GM21528 (cell line): ENCODE data around the gene PRPF38A.

Source experiments
- ATAC-seq: cut with Tn5 transposase; IDR thresholded peaks from one replicate; pipeline ENCODE4 v1.9.1; 2021; ENCODE audit warnings: mild to moderate bottlenecking, moderate library complexity; ENCODE audit not compliant: unreplicated experiment, low FRiP score

PRPF38A gene

GRCh38 chr1:52399629-52400028 is 4.8 kb upstream of the PRPF38A start:
- no peak for ATAC-seq

- no peak for ATAC-seq
These were observed 4.3 kb upstream of the PRPF38A start for GRCh38 chr1:52400131-52400530.

GRCh38 chr1:52402860-52403240 is 1.6 kb upstream of the PRPF38A start:
- no peak for ATAC-seq

GRCh38 chr1:52403566-52404115 is 761 bp upstream of the PRPF38A start:
- ATAC-seq, result peak; percentile 30

GRCh38 chr1:52404975-52405338 is 555 bp downstream of the PRPF38A start:
- ATAC-seq, result peak; percentile 3

- ATAC-seq, result no peak
These were observed 9.1 kb downstream of the PRPF38A start for GRCh38 chr1:52413410-52413989.

GRCh38 chr1:52414942-52415341 is 10.5 kb downstream of the PRPF38A start:
- ATAC-seq, result no peak

- no peak for ATAC-seq
These were observed 12.4 kb downstream of the PRPF38A start for GRCh38 chr1:52416811-52417210.

GRCh38 chr1:52420713-52421112 is 16.3 kb downstream of the PRPF38A start:
- no peak for ATAC-seq

GRCh38 chr1:52423055-52423454 is 18.7 kb downstream of the PRPF38A start:
- ATAC-seq, result no peak

GRCh38 chr1:52423771-52424170 is 19.4 kb downstream of the PRPF38A start:
- no peak for ATAC-seq

- no peak for ATAC-seq
These were observed 19.8 kb downstream of the PRPF38A start for GRCh38 chr1:52424231-52424636.

GRCh38 chr1:52424813-52425212 is 20.4 kb downstream of the PRPF38A start:
- no peak for ATAC-seq

- ATAC-seq, result no peak
These were observed 22.0 kb downstream of the PRPF38A start for GRCh38 chr1:52426371-52426770.

- ATAC-seq, result no peak
These were observed 22.8 kb downstream of the PRPF38A start for GRCh38 chr1:52427152-52427551.

GRCh38 chr1:52432807-52433206 is 28.4 kb downstream of the PRPF38A start:
- no peak for ATAC-seq

GRCh38 chr1:52435211-52435610 is 30.8 kb downstream of the PRPF38A start:
- no peak for ATAC-seq

GRCh38 chr1:52435650-52436049 is 31.2 kb downstream of the PRPF38A start:
- no peak for ATAC-seq

GRCh38 chr1:52436817-52437216 is 32.4 kb downstream of the PRPF38A start:
- ATAC-seq, result no peak

GRCh38 chr1:52439976-52440375 is 35.6 kb downstream of the PRPF38A start:
- ATAC-seq, result no peak

- ATAC-seq, result no peak
These were observed 40.1 kb downstream of the PRPF38A start for GRCh38 chr1:52444463-52444862.

GRCh38 chr1:52454127-52454526 is 49.7 kb downstream of the PRPF38A start:
- no peak for ATAC-seq

- ATAC-seq, result no peak
These were observed 50.4 kb downstream of the PRPF38A start for GRCh38 chr1:52454779-52455178.
